ENCODE results near the gene GNB1. TPM values are rescaled to one million over a fixed set of nuclear protein-coding genes. Genes with fewer than 3 reads are reported as not detected.
A peak's percentile ranks its signal among the peaks of the same experiment; 100 is the strongest.

The GNB1 gene
- total RNA-seq, 2 experiments from 2014 or later: 138 to 149 TPM

GRCh38 chr1:1924849-1925248 lies 34.0 kb upstream of the GNB1 start:
- Histone ChIP-seq H3K27me3 (ENCODE audit: control insufficient read depth in 1 of 2, insufficient read depth in 2 of 2, low read length in 2 of 2) (no peaks in the 10 kb centered on the region), H3K4me1 (ENCODE audit: insufficient read depth, low read length) (peaks cover 7% of the 10 kb centered on the region), H3K27ac (ENCODE audit: low read depth in 1 of 2, low read length in 2 of 2) (no peak overlapping the region), H3K9me3 (ENCODE audit: control insufficient read depth in 1 of 2, insufficient read depth in 1 of 2, low read length in 2 of 2) (no peaks in the 10 kb centered on the region), H3K4me3 (ENCODE audit: low read length) (no peak overlapping the region), H3K36me3 (ENCODE audit: insufficient read depth, low read length) (no peaks in the 10 kb centered on the region)
- DNase-seq: no peak
- POLR2A ChIA-PET: no interaction called here
- Mint-ChIP-seq H3K27ac (no peak overlapping the region), H3K4me1 (ENCODE audit: low read depth) (no peaks in the 10 kb centered on the region), H3K9me3 (no peaks in the 10 kb centered on the region), H3K27me3 (no peaks in the 10 kb centered on the region), H3K36me3 (ENCODE audit: low read depth) (no peaks in the 10 kb centered on the region), H3K4me3 (no peak overlapping the region)
- CTCF ChIA-PET: no interaction called here
- no peak for ATAC-seq (ENCODE audit: poor library complexity)
- TF ChIP-seq, protein P1, sequence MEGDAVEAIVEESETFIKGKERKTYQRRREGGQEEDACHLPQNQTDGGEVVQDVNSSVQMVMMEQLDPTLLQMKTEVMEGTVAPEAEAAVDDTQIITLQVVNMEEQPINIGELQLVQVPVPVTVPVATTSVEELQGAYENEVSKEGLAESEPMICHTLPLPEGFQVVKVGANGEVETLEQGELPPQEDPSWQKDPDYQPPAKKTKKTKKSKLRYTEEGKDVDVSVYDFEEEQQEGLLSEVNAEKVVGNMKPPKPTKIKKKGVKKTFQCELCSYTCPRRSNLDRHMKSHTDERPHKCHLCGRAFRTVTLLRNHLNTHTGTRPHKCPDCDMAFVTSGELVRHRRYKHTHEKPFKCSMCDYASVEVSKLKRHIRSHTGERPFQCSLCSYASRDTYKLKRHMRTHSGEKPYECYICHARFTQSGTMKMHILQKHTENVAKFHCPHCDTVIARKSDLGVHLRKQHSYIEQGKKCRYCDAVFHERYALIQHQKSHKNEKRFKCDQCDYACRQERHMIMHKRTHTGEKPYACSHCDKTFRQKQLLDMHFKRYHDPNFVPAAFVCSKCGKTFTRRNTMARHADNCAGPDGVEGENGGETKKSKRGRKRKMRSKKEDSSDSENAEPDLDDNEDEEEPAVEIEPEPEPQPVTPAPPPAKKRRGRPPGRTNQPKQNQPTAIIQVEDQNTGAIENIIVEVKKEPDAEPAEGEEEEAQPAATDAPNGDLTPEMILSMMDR (IDR thresholded peaks at IDR 0.05): no peak
- intact Hi-C loops (cut with DNase I, micrococcal nuclease): no loop called here

GRCh38 chr1:1924386-1924785 lies 33.5 kb upstream of the GNB1 start:
- peaks cover 12% of the 10 kb centered on the region for H3K4me1 ChIP-seq (ENCODE audit: insufficient read depth, low read length)
- ChIA-PET POLR2A (no interaction called here), CTCF (no interaction called here)
- no peak overlapping the region for H3K4me3 ChIP-seq (ENCODE audit: low read length)
- TF ChIP-seq, protein P1 (IDR thresholded peaks at IDR 0.05): no peak
- H3K27me3 Mint-ChIP-seq: no peaks in the 10 kb centered on the region
- no peaks in the 10 kb centered on the region for H3K36me3 Mint-ChIP-seq (ENCODE audit: low read depth)
- no peak for ATAC-seq (ENCODE audit: poor library complexity)
- no peak overlapping the region for H3K27ac ChIP-seq (ENCODE audit: low read depth in 1 of 2, low read length in 2 of 2)
- peaks cover 3% of the 10 kb centered on the region for H3K4me1 Mint-ChIP-seq (ENCODE audit: low read depth)
- H3K27ac Mint-ChIP-seq: no peak overlapping the region
- no peaks in the 10 kb centered on the region for H3K9me3 Mint-ChIP-seq
- H3K36me3 ChIP-seq (ENCODE audit: insufficient read depth, low read length): no peaks in the 10 kb centered on the region
- peak in 1 of 14 experiments; percentile 33 for DNase-seq
- no peaks in the 10 kb centered on the region for H3K9me3 ChIP-seq (ENCODE audit: control insufficient read depth in 1 of 2, insufficient read depth in 1 of 2, low read length in 2 of 2)
- no peak overlapping the region for H3K4me3 Mint-ChIP-seq
- no peaks in the 10 kb centered on the region for H3K27me3 ChIP-seq (ENCODE audit: control insufficient read depth in 1 of 2, insufficient read depth in 2 of 2, low read length in 2 of 2)
- intact Hi-C loops (cut with DNase I, micrococcal nuclease): no loop called here

DNA sequence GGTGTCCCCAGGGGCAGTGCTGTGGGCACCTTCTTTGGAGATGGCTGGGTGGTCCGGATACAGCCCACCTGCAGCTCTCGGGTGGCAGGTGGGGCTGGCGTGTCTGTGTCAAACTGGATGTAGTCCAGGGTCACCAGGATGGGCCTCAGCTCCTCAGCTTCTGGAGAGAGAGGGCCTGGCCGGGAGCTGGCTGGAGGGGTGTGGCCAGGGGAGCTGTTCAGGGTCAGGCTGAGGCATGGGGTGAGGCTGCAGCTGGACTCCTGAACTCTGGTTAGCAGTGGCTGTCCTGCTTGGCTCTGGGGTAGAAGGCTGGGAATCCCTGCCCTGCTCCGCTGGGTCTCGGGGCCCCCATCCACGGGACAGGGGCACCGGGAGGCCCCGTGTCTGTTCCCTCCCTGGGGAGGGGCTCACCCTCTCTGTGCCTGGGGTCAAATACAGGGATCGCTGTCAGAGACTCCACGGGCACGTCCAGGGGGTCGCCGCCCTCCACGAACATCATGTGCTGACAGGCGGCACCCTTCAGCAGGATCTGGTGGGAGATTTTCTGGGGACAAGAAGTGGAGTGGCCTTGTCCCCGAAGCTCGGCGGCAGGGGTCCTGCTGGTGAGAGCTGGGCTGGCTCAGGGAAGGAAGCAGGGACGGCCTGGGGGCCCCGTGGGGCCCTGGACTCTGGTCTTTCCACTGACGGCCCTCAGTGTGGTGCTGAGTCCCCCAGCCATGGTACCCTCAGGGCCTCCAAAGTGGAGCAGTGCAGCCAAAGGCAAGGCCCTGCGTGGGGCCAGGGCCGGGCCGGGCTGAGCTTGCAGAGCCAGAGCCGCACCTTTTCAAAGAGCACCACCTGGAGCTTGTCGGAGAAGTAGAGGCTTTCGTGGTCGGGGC lies 32.3 kb upstream of the GNB1 start:
- H3K27ac Mint-ChIP-seq: no peak overlapping the region
- ChIA-PET CTCF (no interaction called here), POLR2A (no interaction called here)
- Histone ChIP-seq H3K27me3 (ENCODE audit: control insufficient read depth in 1 of 2, insufficient read depth in 2 of 2, low read length in 2 of 2) (no peaks in the 10 kb centered on the region), H3K36me3 (ENCODE audit: insufficient read depth, low read length) (no peaks in the 10 kb centered on the region), H3K4me3 (ENCODE audit: low read length) (no peak overlapping the region), H3K27ac (ENCODE audit: low read depth in 1 of 2, low read length in 2 of 2) (no peak overlapping the region), H3K4me1 (ENCODE audit: insufficient read depth, low read length) (peaks cover 19% of the 10 kb centered on the region), H3K9me3 (ENCODE audit: control insufficient read depth in 1 of 2, insufficient read depth in 1 of 2, low read length in 2 of 2) (no peaks in the 10 kb centered on the region)
- no peaks in the 10 kb centered on the region for H3K36me3 Mint-ChIP-seq (ENCODE audit: low read depth)
- H3K4me3 Mint-ChIP-seq: no peak overlapping the region
- no peak for DNase-seq
- no peaks in the 10 kb centered on the region for H3K27me3 Mint-ChIP-seq
- no peaks in the 10 kb centered on the region for H3K9me3 Mint-ChIP-seq
- intact Hi-C loops (cut with DNase I, micrococcal nuclease): no loop called here
- H3K4me1 Mint-ChIP-seq (ENCODE audit: low read depth): peaks cover 4% of the 10 kb centered on the region
- TF ChIP-seq, protein P1 (IDR thresholded peaks at IDR 0.05): no peak
- ATAC-seq (ENCODE audit: poor library complexity): no peak

Data from CD4-positive, alpha-beta T cell (primary cell).